HCT116 (cell line): ENCODE results near the gene NFIA. TPM values are rescaled to one million over a fixed set of nuclear protein-coding genes. Genes with fewer than 3 reads are reported as not detected.

Experiments
- ATAC-seq: fragments of 200-7000 bp; cut with Tn5 transposase; 2 replicates; pipeline ENCODE4 v1.9.1; 2020; ENCODE audit warnings: mild to moderate bottlenecking, moderate library complexity
- BruUV-seq: library from RNA; stranded (reverse); fragments of 400-500 nt; replicated peaks from 2 replicates; lab custom pipeline; 2021; lab: Mats Ljungman, UMichigan
- CTCF ChIA-PET: fragments of 300-600 bp; sonication (Branson Sonifier 250); formaldehyde crosslinking; loops from one replicate; lab custom pipeline; 2021; ENCODE audit warnings: antibody characterized with exemption; lab: Charles Lee
- POLR2A ChIA-PET: fragments of 300-600, 350-600 bp; sonication (Branson Sonifier 250); formaldehyde crosslinking; loops from one replicate; lab custom pipeline; 2021; ENCODE audit warnings: antibody characterized with exemption; lab: Charles Lee
- RAD21 ChIA-PET, 2 experiments: fragments of 300-600 bp; sonication (Branson Sonifier 250); formaldehyde crosslinking; loops; one replicate each; lab custom pipeline; 2023; ENCODE audit warnings: low total read pairs in 2 of 2; ENCODE audit not compliant: uncharacterized antibody in 2 of 2, unreplicated experiment in 2 of 2, low non-redundant PET in 1 of 2; lab: Charles Lee
- DNase-seq: peaks from one replicate; pipeline ENCODE4 v3.0.0-alpha.2; 2010; ENCODE audit warnings: low read depth, low spot score
- H2AFZ ChIP-seq: fragments of 200-600 bp; shearing (Covaris generic), sonication (generic); 2 replicates; pipeline ENCODE4 v1.6.1; 2017; ENCODE audit warnings: low read depth, mixed run types, mixed read lengths, antibody characterized with exemption, low read length; ENCODE audit not compliant: poor library complexity, severe bottlenecking
- H3K27ac ChIP-seq: 2 replicates; pipeline ENCODE4 v1.5.1; 2012; ENCODE audit warnings: low read depth, low read length
- H3K27me3 ChIP-seq: fragments of 200-600 bp; sonication (generic); 2 replicates; pipeline ENCODE4 v1.6.1; 2016; ENCODE audit warnings: mixed run types, low read length, mixed read lengths; ENCODE audit not compliant: insufficient read depth
- H3K36me3 ChIP-seq, 2 experiments: fragments of 200-500 bp in 1 of 2; fragments of 200-600 bp in 1 of 2; sonication (Bioruptor generic) in 1 of 2; sonication (generic) in 1 of 2; 2 replicates each; pipeline versions ENCODE4 v1.5.1 to v1.6.1; 2014 to 2016; ENCODE audit warnings: low read length in 2 of 2, inconsistent platforms in 1 of 2, mixed read lengths in 1 of 2, mixed run types in 1 of 2; ENCODE audit not compliant: insufficient read depth in 2 of 2, control insufficient read depth in 1 of 2
- H3K4me1 ChIP-seq, 2 experiments: fragments of 200-600 bp in 1 of 2; sonication (generic) in 1 of 2; 2 replicates each; pipeline versions ENCODE4 v1.5.1 to v1.6.1; 2012 to 2017; ENCODE audit warnings: low read length in 2 of 2, inconsistent platforms in 1 of 2, mild to moderate bottlenecking in 1 of 2, mixed read lengths in 1 of 2, mixed run types in 1 of 2, moderate library complexity in 1 of 2; ENCODE audit not compliant: insufficient read depth in 2 of 2, control insufficient read depth in 1 of 2
- H3K4me2 ChIP-seq: fragments of 200-600 bp; sonication (generic); 2 replicates; pipeline ENCODE4 v1.6.1; 2017; ENCODE audit warnings: mixed run types, low read length, mixed read lengths
- H3K4me3 ChIP-seq, 2 experiments: fragments of 200-600 bp in 1 of 2; sonication (generic) in 1 of 2; replicated peaks in 1 of 2; 2 replicates each; pipeline ENCODE4 v1.5.1; 2011 to 2016; ENCODE audit warnings: low read length in 2 of 2, control low read depth in 1 of 2, low read depth in 1 of 2, mild to moderate bottlenecking in 1 of 2, mixed read lengths in 1 of 2, mixed run types in 1 of 2
- H3K79me2 ChIP-seq: fragments of 200-600 bp; sonication (generic); 2 replicates; pipeline ENCODE4 v1.6.1; 2017; ENCODE audit warnings: mild to moderate bottlenecking, mixed run types, low read length, moderate library complexity, mixed read lengths; ENCODE audit not compliant: insufficient read depth
- H3K9ac ChIP-seq: fragments of 200-600 bp; sonication (generic); 2 replicates; pipeline ENCODE4 v1.6.1; 2016; ENCODE audit warnings: low read length, mixed read lengths
- H3K9me2 ChIP-seq: fragments of 200-600 bp; sonication (generic), shearing (Covaris generic); 2 replicates; pipeline ENCODE4 v1.6.1; 2017; ENCODE audit warnings: mixed run types, mild to moderate bottlenecking, moderate library complexity; ENCODE audit not compliant: insufficient read depth
- H3K9me3 ChIP-seq, 2 experiments: fragments of 200-500 bp in 1 of 2; fragments of 200-600 bp in 1 of 2; sonication (Bioruptor generic) in 1 of 2; sonication (generic) in 1 of 2; 2 replicates each; pipeline ENCODE4 v1.6.1; 2014 to 2017; ENCODE audit warnings: low read length in 2 of 2, mixed read lengths in 2 of 2, inconsistent platforms in 1 of 2, low read depth in 1 of 2, mild to moderate bottlenecking in 1 of 2, mixed run types in 1 of 2, moderate library complexity in 1 of 2; ENCODE audit not compliant: control insufficient read depth in 1 of 2, insufficient read depth in 1 of 2
- H4K20me1 ChIP-seq: fragments of 200-600 bp; sonication (generic), shearing (Covaris generic); 2 replicates; pipeline ENCODE4 v1.6.1; 2017; ENCODE audit warnings: mixed run types, mild to moderate bottlenecking, moderate library complexity; ENCODE audit not compliant: insufficient read depth
- CEBPB ChIP-seq: IDR thresholded peaks from 2 replicates; pipeline ENCODE4 v1.6.1; 2012; ENCODE audit warnings: low read depth
- ELF1 ChIP-seq: IDR thresholded peaks from 2 replicates; pipeline ENCODE4 v1.6.1; 2012; ENCODE audit warnings: low read depth, borderline replicate concordance
- EZH2 ChIP-seq: fragments of 200-600 bp; sonication (generic); IDR thresholded peaks from 2 replicates; pipeline ENCODE4 v1.6.1; 2017; ENCODE audit warnings: antibody characterized with exemption, mixed run types
- POLR2A ChIP-seq: IDR thresholded peaks from 2 replicates; pipeline ENCODE4 v1.7.0; 2011; ENCODE audit warnings: borderline replicate concordance; ENCODE audit not compliant: insufficient read depth, insufficient read length; ENCODE audit errors: extremely low read depth
- POLR2AphosphoS5 ChIP-seq: IDR thresholded peaks from 2 replicates; pipeline ENCODE4 v1.6.1; 2011; ENCODE audit warnings: mild to moderate bottlenecking, low read depth, low read length, moderate library complexity
- SP1 ChIP-seq: IDR thresholded peaks from 2 replicates; pipeline ENCODE4 v1.6.1; 2012; ENCODE audit warnings: low read depth
- TCF7L2 ChIP-seq: IDR thresholded peaks from 2 replicates; pipeline ENCODE4 v1.7.0; 2011; ENCODE audit warnings: borderline replicate concordance, inconsistent platforms; ENCODE audit not compliant: insufficient read depth, insufficient read length; ENCODE audit errors: extremely low read depth
- ZNF274 ChIP-seq: fragments of 200-500 bp; sonication (Bioruptor generic); IDR thresholded peaks from 2 replicates; pipeline ENCODE4 v1.6.1; 2014; ENCODE audit warnings: mild to moderate bottlenecking, low read depth, low read length, inconsistent platforms
- intact Hi-C: fragments of 100-400 bp; cut with micrococcal nuclease; formaldehyde crosslinking; loops from 2 replicates; pipeline ENCODE4 v1.10.0; 2022
- total RNA-seq: library from RNA; stranded (reverse); gene quantifications from one replicate; pipeline ENCODE4 v1.2.1, GENCODE V29; 2021; ENCODE audit not compliant: unreplicated experiment
- TF ChIP-seq, protein P1 (sequence below): IDR thresholded peaks from 2 replicates; pipeline ENCODE4 v1.6.1; 2011; ENCODE audit warnings: mild to moderate bottlenecking, low read length, moderate library complexity; ENCODE audit not compliant: insufficient replicate concordance; ENCODE audit errors: extremely low read depth
- TF ChIP-seq, protein P2 (sequence below): IDR thresholded peaks from 2 replicates; pipeline ENCODE4 v1.6.1; 2012
- TF ChIP-seq, protein P3 (sequence below), 3 experiments: fragments of 200-600 bp in 1 of 3; sonication (generic) in 1 of 3; IDR thresholded peaks in 2 of 3; conservative IDR thresholded peaks in 1 of 3; 2 replicates each; pipeline ENCODE4 v1.5.1; 2012 to 2017; ENCODE audit warnings: low read depth in 2 of 3, low read length in 2 of 3, antibody characterized with exemption in 1 of 3, borderline replicate concordance in 1 of 3, control low read depth in 1 of 3, mild to moderate bottlenecking in 1 of 3, mixed read lengths in 1 of 3, mixed run types in 1 of 3, moderate library complexity in 1 of 3; ENCODE audit not compliant: insufficient read depth in 1 of 3

Gene NFIA
- total RNA-seq, 1 experiment from 2014 or later, result 17.2 TPM

DNA sequence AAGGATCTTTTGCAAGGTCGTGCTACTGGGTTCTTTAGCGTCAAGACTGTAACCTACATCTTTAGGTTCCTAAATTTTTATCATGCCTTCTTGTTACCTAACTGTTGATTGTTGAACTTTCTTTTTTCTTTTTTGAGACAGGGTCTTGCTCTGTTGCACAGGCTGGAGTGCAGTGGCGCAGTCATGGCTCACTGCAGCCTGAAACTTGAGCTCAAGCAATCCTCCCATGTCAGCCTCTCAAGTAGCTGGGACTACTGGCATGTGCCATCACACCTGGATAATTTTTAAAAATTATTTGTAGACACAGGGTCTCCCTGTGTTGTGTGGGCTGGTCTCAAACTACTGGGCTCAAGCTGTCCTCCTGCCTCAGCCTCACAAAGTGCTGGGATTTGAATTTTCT is 52.9 kb downstream of the NFIA start:
- ATAC-seq, result no peak
- no peaks in the 10 kb centered on the region for H3K4me1 ChIP-seq
- RAD21 ChIA-PET, result no interaction called here

More for the DNA sequence above, 52.9 kb downstream of the NFIA start:
- Histone ChIP-seq H3K4me3 (no peak overlapping the region), H3K79me2 (no peaks in the 10 kb centered on the region; the same call in 1 of the 2 replicates), H4K20me1 (no peaks in the 10 kb centered on the region), H3K36me3 (no peaks in the 10 kb centered on the region), H3K4me2 (no peak overlapping the region), H3K9me3 (no peaks in the 10 kb centered on the region), H3K27ac (no peak overlapping the region), H3K9me2 (no peaks in the 10 kb centered on the region), H3K9ac (no peak overlapping the region), H3K27me3 (no peaks in the 10 kb centered on the region), H2AFZ (no peak overlapping the region)
- no TSS peak for BruUV-seq
- CTCF ChIA-PET, result no interaction called here
- intact Hi-C loops, result no loop called here
- TF ChIP-seq, protein P1, sequence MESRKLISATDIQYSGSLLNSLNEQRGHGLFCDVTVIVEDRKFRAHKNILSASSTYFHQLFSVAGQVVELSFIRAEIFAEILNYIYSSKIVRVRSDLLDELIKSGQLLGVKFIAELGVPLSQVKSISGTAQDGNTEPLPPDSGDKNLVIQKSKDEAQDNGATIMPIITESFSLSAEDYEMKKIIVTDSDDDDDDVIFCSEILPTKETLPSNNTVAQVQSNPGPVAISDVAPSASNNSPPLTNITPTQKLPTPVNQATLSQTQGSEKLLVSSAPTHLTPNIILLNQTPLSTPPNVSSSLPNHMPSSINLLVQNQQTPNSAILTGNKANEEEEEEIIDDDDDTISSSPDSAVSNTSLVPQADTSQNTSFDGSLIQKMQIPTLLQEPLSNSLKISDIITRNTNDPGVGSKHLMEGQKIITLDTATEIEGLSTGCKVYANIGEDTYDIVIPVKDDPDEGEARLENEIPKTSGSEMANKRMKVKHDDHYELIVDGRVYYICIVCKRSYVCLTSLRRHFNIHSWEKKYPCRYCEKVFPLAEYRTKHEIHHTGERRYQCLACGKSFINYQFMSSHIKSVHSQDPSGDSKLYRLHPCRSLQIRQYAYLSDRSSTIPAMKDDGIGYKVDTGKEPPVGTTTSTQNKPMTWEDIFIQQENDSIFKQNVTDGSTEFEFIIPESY, result no peak
- TF ChIP-seq TCF7L2, result no peak
- TF ChIP-seq ELF1, result no peak
- no peak for TF ChIP-seq POLR2A
- no peak for TF ChIP-seq POLR2AphosphoS5
- no peak for TF ChIP-seq ZNF274
- TF ChIP-seq, protein P2, sequence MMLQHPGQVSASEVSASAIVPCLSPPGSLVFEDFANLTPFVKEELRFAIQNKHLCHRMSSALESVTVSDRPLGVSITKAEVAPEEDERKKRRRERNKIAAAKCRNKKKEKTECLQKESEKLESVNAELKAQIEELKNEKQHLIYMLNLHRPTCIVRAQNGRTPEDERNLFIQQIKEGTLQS, result no peak
- no peak for TF ChIP-seq SP1
- no peak for TF ChIP-seq CEBPB
- no peak for TF ChIP-seq EZH2
- TF ChIP-seq, protein P3, sequence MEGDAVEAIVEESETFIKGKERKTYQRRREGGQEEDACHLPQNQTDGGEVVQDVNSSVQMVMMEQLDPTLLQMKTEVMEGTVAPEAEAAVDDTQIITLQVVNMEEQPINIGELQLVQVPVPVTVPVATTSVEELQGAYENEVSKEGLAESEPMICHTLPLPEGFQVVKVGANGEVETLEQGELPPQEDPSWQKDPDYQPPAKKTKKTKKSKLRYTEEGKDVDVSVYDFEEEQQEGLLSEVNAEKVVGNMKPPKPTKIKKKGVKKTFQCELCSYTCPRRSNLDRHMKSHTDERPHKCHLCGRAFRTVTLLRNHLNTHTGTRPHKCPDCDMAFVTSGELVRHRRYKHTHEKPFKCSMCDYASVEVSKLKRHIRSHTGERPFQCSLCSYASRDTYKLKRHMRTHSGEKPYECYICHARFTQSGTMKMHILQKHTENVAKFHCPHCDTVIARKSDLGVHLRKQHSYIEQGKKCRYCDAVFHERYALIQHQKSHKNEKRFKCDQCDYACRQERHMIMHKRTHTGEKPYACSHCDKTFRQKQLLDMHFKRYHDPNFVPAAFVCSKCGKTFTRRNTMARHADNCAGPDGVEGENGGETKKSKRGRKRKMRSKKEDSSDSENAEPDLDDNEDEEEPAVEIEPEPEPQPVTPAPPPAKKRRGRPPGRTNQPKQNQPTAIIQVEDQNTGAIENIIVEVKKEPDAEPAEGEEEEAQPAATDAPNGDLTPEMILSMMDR (IDR thresholded peaks at IDR 0.05 in 2 of 3, conservative IDR thresholded peaks at IDR 0.05 in 1 of 3; ENCODE audit: borderline replicate concordance in 1 of 3, insufficient read depth in 1 of 3, low read depth in 2 of 3, low read length in 2 of 3), result no peak
- no peak for DNase-seq
- POLR2A ChIA-PET, result no interaction called here
